HepG2 (cell line): ENCODE measurements around the gene C9orf40. TPM values are rescaled to one million over a fixed set of nuclear protein-coding genes. Genes with fewer than 3 reads are reported as not detected.

ENCODE experiments used
- ERF ChIP-seq: IDR thresholded peaks from 2 replicates; pipeline ENCODE4 v1.6.1; 2018; ENCODE audit warnings: missing biosample characterization, missing genetic modification reagents
- FIP1L1 ChIP-seq: fragments of 200-400 bp; formaldehyde crosslinking; IDR thresholded peaks from 2 replicates; pipeline ENCODE4 v1.6.1; 2018; ENCODE audit warnings: low read depth, mild to moderate bottlenecking, low read length, moderate library complexity, borderline replicate concordance; ENCODE audit not compliant: insufficient read depth
- GABPB1 ChIP-seq: IDR thresholded peaks from 2 replicates; pipeline ENCODE4 v1.6.1; 2016; ENCODE audit warnings: mild to moderate bottlenecking, missing genetic modification reagents, moderate library complexity, missing compliant biosample characterization
- HMGXB3 ChIP-seq: sonication (generic); formaldehyde crosslinking; IDR thresholded peaks from 2 replicates; pipeline ENCODE4 v1.4.0; 2020; ENCODE audit warnings: missing genetic modification reagents, borderline replicate concordance
- ISX ChIP-seq: sonication (generic); formaldehyde crosslinking; conservative IDR thresholded peaks from 2 replicates; pipeline ENCODE4 v1.5.0; 2020; ENCODE audit warnings: missing genetic modification reagents
- JARID2 ChIP-seq: sonication (generic); formaldehyde crosslinking; IDR thresholded peaks from 2 replicates; pipeline ENCODE4 v1.8.1; 2023; ENCODE audit warnings: missing genetic modification reagents, inconsistent platforms; ENCODE audit not compliant: insufficient replicate concordance
- MTA3 ChIP-seq: sonication (generic); formaldehyde crosslinking; IDR thresholded peaks from 2 replicates; pipeline ENCODE4 v1.4.0; 2020; ENCODE audit warnings: missing genetic modification reagents
- NFAT5 ChIP-seq: sonication (generic); formaldehyde crosslinking; IDR thresholded peaks from 2 replicates; pipeline ENCODE4 v1.4.0; 2020; ENCODE audit warnings: missing genetic modification reagents
- SNAPC5 ChIP-seq: sonication (generic); formaldehyde crosslinking; IDR thresholded peaks from 2 replicates; pipeline ENCODE4 v1.8.1; 2023; ENCODE audit warnings: mild to moderate bottlenecking, missing genetic modification reagents, borderline replicate concordance
- SP140L ChIP-seq: sonication (generic); formaldehyde crosslinking; IDR thresholded peaks from 2 replicates; pipeline ENCODE4 v1.4.0; 2020; ENCODE audit warnings: missing genetic modification reagents, borderline replicate concordance
- ZBTB26 ChIP-seq: IDR thresholded peaks from 2 replicates; pipeline ENCODE4 v1.6.1; 2016; ENCODE audit warnings: missing compliant biosample characterization, missing genetic modification reagents, borderline replicate concordance
- ZNF296 ChIP-seq: sonication (generic); formaldehyde crosslinking; conservative IDR thresholded peaks from 2 replicates; pipeline ENCODE4 v1.5.0; 2020; ENCODE audit warnings: mild to moderate bottlenecking, missing genetic modification reagents
- ZNF326 ChIP-seq: sonication (generic); formaldehyde crosslinking; IDR thresholded peaks from 2 replicates; pipeline ENCODE4 v1.4.0; 2020; ENCODE audit warnings: missing genetic modification reagents, borderline replicate concordance
- ZNF367 ChIP-seq: sonication (generic); formaldehyde crosslinking; IDR thresholded peaks from 2 replicates; pipeline ENCODE4 v1.4.0; 2020; ENCODE audit warnings: missing genetic modification reagents, borderline replicate concordance
- ZNF460 ChIP-seq: sonication (generic); formaldehyde crosslinking; IDR thresholded peaks from 2 replicates; pipeline ENCODE4 v1.5.1; 2020; ENCODE audit warnings: missing genetic modification reagents, mild to moderate bottlenecking, borderline replicate concordance
- ZNF556 ChIP-seq: sonication (generic); formaldehyde crosslinking; IDR thresholded peaks from 2 replicates; pipeline ENCODE4 v1.4.0; 2020; ENCODE audit warnings: mild to moderate bottlenecking, missing genetic modification reagents, borderline replicate concordance
- polyA plus RNA-seq, 8 experiments: library from polyadenylated mRNA; depleted of rRNA in 3 of 8; stranded (reverse) in 7 of 8; unstranded in 1 of 8; fragments of >200 nt; fragmentation: Illumina TruSeq in 4 of 8; extraction: Trizol in 4 of 8; gene quantifications; 2 replicates each; pipeline versions ENCODE4 v1.2.1 to v1.2.3, GENCODE V29; 2011 to 2016; ENCODE audit warnings: low read depth in 4 of 8, missing spikeins in 1 of 8, mixed read lengths in 1 of 8; ENCODE audit not compliant: insufficient read depth in 1 of 8
- total RNA-seq, 5 experiments: library from RNA; depleted of rRNA; stranded (reverse); fragments of >200 nt; fragmentation: Illumina TruSeq; extraction: Trizol; gene quantifications; 2 replicates each; pipeline ENCODE4 v1.2.3, GENCODE V29; 2016; ENCODE audit warnings: low read depth in 1 of 5

Gene C9orf40
- total and polyA plus RNA-seq, 2 of the 13 experiments (the other 11 are each of a cell fraction or from before 2014, with no cell fraction given): 3.0 to 13.5 TPM

GRCh38 chr9:74952201-74953151 is at the start of gene C9orf40 (continued):
- TF ChIP-seq NFAT5 (CRISPR knock-in tag) (peak; percentile 58; the same call in 1 of the 2 replicates), ZNF296 (CRISPR knock-in tag) (0 out of 2 replicates have a peak, but pooled peaks have one; percentile 70), JARID2 (CRISPR knock-in tag) (no peak), ERF (CRISPR knock-in tag) (no peak; the same call in 1 of the 2 replicates), FIP1L1 (no peak), SNAPC5 (CRISPR knock-in tag) (no peak), ZNF460 (CRISPR knock-in tag) (no peak; the same call in 1 of the 2 replicates), ZNF326 (CRISPR knock-in tag) (no peak), HMGXB3 (CRISPR knock-in tag) (no peak), GABPB1 (CRISPR knock-in tag) (peak; percentile 95), SP140L (CRISPR knock-in tag) (no peak), ZNF556 (CRISPR knock-in tag) (peak; percentile 80; the same call in 1 of the 2 replicates), MTA3 (CRISPR knock-in tag) (no peak), ZNF367 (CRISPR knock-in tag) (peak; percentile 58; the same call in 1 of the 2 replicates), ISX (CRISPR knock-in tag) (no peak), ZBTB26 (CRISPR knock-in tag) (peak; percentile 31; the same call in 1 of the 2 replicates)
